BJ (cell line): ENCODE measurements around the gene PTRHD1. TPM values are rescaled to one million over a fixed set of nuclear protein-coding genes. Genes with fewer than 3 reads are reported as not detected.

Source experiments
- CTCF ChIA-PET: fragments of 350-600 bp; formaldehyde crosslinking; extraction: SDS; loops from one replicate; lab custom pipeline; 2021; ENCODE audit warnings: antibody characterized with exemption, inconsistent platforms; lab: Yijun Ruan, JAX
- POLR2A ChIA-PET: fragments of 300-600 bp; sonication (Branson Sonifier 250); formaldehyde crosslinking; extraction: SDS; loops from one replicate; lab custom pipeline; 2021; ENCODE audit warnings: antibody characterized with exemption; lab: Charles Lee
- DNase-seq: peaks from one replicate; pipeline ENCODE4 v3.0.0-alpha.2; 2011; ENCODE audit warnings: low read depth
- H3K27me3 ChIP-seq: 2 replicates; pipeline ENCODE4 v1.6.0; 2011; ENCODE audit warnings: low read length; ENCODE audit not compliant: control insufficient read depth, insufficient read depth
- H3K36me3 ChIP-seq: 2 replicates; pipeline ENCODE4 v1.5.1; 2011; ENCODE audit warnings: low read length; ENCODE audit not compliant: control insufficient read depth, insufficient read depth
- H3K4me3 ChIP-seq: 2 replicates; pipeline ENCODE4 v1.5.1; 2011; ENCODE audit warnings: low read depth, mild to moderate bottlenecking, control low read depth, low read length
- polyA plus RNA-seq: library from polyadenylated mRNA; depleted of rRNA; stranded (reverse); fragments of >200 nt; gene quantifications from 2 replicates; pipeline ENCODE4 v1.2.3, GENCODE V29; 2011
- TF ChIP-seq, protein P1 (sequence below): IDR thresholded peaks from 2 replicates; pipeline ENCODE4 v1.5.1; 2011; ENCODE audit warnings: low read depth, mild to moderate bottlenecking, control low read depth, inconsistent platforms, low read length, moderate library complexity; ENCODE audit not compliant: insufficient read depth

The PTRHD1 gene
- polyA plus RNA-seq, 1 experiment, result 44.5 TPM

DNA sequence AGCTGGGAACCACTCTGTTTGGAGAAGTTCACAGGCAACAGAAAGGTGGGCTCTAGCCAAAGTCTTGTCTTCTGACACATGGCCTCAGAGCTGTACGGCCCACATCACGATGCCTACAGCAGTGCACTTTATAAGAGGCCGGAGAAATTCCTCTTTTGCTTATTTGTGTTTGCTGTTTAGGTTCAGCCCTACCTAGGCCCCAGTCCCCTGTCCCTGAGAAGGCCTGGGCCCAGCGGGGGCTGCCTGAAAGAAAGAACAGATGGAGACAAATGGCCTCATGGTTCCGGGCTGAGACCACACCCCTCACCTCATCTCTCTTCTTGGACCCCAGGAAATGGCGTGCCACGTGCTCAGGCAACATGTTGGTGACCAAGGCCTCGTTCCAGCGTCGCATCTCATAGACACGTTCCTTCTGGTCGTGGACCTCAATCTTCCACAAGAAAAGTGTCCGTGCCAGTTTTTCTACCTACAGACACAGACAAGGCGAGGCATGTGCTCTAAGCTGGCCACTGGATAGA is 30.9 kb upstream of the PTRHD1 start:
- Histone ChIP-seq H3K36me3 (peaks cover 15% of the 10 kb centered on the region), H3K27me3 (no peaks in the 10 kb centered on the region), H3K4me3 (no peak overlapping the region)
- TF ChIP-seq, protein P1, sequence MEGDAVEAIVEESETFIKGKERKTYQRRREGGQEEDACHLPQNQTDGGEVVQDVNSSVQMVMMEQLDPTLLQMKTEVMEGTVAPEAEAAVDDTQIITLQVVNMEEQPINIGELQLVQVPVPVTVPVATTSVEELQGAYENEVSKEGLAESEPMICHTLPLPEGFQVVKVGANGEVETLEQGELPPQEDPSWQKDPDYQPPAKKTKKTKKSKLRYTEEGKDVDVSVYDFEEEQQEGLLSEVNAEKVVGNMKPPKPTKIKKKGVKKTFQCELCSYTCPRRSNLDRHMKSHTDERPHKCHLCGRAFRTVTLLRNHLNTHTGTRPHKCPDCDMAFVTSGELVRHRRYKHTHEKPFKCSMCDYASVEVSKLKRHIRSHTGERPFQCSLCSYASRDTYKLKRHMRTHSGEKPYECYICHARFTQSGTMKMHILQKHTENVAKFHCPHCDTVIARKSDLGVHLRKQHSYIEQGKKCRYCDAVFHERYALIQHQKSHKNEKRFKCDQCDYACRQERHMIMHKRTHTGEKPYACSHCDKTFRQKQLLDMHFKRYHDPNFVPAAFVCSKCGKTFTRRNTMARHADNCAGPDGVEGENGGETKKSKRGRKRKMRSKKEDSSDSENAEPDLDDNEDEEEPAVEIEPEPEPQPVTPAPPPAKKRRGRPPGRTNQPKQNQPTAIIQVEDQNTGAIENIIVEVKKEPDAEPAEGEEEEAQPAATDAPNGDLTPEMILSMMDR, result no peak
- no peak for DNase-seq
- CTCF ChIA-PET, result interaction anchor here (1.0 to 5.4 kb wide), 4 partner anchors 211 to 419 kb away, joined by 3 to 34 read pairs (median 6); no protein-coding TSS in a partner anchor
- POLR2A ChIA-PET, result no interaction called here

DNA sequence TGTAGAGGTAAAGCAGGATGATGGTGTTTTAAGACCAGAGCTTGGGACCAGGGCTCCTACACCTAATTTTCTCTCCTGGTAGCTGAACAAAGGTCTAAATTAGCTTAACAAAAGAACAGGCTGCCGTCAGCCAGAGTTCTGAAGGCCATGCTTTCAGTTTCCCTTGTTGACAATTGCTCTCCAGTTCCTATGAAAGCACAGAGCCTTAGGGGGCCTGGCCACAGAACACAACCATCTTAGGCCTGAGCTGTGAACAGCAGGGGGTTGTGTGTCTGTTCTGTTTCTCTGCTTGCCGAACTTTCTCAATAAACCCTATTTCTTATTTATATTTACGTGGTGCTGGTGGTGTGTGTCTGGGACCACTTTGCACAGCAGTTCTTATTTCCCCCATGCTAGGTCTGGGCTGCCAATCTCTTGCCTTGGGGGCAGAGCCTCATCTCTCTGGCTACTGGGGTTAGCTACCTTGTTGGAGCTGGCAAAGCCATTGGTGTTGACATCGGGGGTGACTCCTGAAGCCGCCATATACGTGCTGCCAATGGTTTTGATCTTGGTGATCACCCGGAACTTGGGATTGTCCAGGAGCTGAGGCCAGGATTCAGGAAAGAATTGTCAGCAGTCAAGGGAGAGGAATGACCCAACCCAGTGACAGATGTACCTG is 29.0 kb upstream of the PTRHD1 start:
- POLR2A ChIA-PET, result no interaction called here
- DNase-seq, result no peak
- H3K27me3 ChIP-seq, result no peaks in the 10 kb centered on the region

DNA sequence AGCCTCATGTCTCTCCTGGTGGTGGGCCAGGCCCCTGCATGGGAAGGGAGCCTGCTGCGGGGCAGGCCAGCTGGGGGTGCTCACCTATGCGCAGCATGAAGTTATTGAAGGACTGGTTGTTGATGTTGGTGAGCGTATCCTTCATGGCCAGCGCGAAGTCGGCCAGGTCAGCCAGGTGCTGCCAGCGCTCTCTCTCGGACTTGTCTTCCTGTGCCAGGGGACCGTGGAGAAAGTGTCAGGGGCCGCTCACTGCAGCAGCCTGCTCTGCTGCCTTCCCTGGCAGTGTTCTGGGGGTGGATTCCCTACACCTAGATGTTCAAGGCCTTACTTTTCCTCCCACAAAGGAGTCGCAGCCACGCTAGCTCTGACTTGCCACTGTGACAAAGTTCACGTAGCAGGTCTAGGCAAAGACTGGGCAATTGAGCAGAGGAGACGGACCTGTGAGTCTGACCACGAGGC is 28.3 kb upstream of the PTRHD1 start:
- DNase-seq, result no peak
- CTCF ChIA-PET, result interaction anchor here (1.1 to 4.1 kb wide), 3 partner anchors 28 to 412 kb away, joined by 3 to 20 read pairs (median 4); partner anchors contain the start of genes CENPO and PTRHD1
- POLR2A ChIA-PET, result no interaction called here

More for the DNA sequence above, 29.0 kb upstream of the PTRHD1 start:
- H3K4me3 ChIP-seq, result no peak overlapping the region
- TF ChIP-seq, protein P1, result no peak
- CTCF ChIA-PET, result interaction anchor here (0.6 to 4.1 kb wide), 2 partner anchors 411 to 412 kb away, joined by 3 to 20 read pairs; no protein-coding TSS in a partner anchor
- H3K36me3 ChIP-seq, result peaks cover 15% of the 10 kb centered on the region

DNA sequence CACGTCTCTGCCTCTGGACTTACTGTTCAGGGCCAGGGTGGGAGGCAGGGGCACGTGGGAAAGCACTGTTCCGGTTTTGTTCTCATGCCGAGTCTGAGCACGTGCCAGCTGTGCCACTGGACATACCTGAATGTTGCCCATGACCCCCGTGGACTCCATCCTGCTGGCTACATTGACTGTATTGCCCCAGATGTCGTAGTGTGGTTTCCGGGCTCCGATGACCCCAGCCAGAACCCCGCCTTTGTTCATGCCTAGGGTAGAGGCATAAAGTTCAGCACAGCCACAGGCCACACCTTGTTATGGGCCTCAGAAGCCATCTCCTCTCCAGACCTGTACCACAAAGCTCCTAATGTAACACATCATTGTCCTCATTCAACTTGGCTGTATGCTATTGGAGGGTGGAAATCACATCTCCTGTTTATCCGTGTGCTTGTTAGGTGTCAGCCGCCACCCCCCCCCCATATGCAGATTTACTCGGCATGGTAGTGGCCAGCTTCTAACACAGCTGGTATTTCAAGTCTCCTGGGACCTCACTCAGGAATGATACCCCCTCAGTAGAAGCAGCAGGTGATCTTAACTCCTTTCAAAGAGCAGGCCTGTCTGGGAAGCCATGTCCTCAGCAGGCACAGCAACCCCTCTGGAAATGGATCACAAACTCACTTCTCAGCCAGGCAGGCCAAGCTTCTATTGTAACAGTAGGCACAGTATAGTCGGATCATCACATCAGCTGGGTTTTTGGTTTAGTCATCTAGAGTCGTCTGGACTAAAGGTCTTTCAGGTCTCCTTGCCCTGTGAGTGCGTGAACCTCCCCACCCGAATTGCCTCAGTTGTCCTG is 27.6 kb upstream of the PTRHD1 start:
- no peak for DNase-seq
- ChIA-PET POLR2A (no interaction called here), CTCF (interaction anchor here (1.1 to 4.1 kb wide), 3 partner anchors 28 to 411 kb away, joined by 3 to 20 read pairs (median 4); partner anchors contain the start of genes CENPO and PTRHD1)
- Histone ChIP-seq H3K36me3 (peaks cover 15% of the 10 kb centered on the region), H3K27me3 (no peaks in the 10 kb centered on the region), H3K4me3 (no peak overlapping the region)
- TF ChIP-seq, protein P1, result no peak

More for the DNA sequence above, 28.3 kb upstream of the PTRHD1 start:
- TF ChIP-seq, protein P1, result no peak
- peaks cover 15% of the 10 kb centered on the region for H3K36me3 ChIP-seq
- H3K4me3 ChIP-seq, result no peak overlapping the region
- H3K27me3 ChIP-seq, result no peaks in the 10 kb centered on the region
